ENCODE results near the gene FAM25A. TPM values are rescaled to one million over a fixed set of nuclear protein-coding genes. Genes with fewer than 3 reads are reported as not detected.

FAM25A gene
- total RNA-seq, 1 experiment from 2014 or later: 2.7 TPM

- TF ChIP-seq, protein P1, sequence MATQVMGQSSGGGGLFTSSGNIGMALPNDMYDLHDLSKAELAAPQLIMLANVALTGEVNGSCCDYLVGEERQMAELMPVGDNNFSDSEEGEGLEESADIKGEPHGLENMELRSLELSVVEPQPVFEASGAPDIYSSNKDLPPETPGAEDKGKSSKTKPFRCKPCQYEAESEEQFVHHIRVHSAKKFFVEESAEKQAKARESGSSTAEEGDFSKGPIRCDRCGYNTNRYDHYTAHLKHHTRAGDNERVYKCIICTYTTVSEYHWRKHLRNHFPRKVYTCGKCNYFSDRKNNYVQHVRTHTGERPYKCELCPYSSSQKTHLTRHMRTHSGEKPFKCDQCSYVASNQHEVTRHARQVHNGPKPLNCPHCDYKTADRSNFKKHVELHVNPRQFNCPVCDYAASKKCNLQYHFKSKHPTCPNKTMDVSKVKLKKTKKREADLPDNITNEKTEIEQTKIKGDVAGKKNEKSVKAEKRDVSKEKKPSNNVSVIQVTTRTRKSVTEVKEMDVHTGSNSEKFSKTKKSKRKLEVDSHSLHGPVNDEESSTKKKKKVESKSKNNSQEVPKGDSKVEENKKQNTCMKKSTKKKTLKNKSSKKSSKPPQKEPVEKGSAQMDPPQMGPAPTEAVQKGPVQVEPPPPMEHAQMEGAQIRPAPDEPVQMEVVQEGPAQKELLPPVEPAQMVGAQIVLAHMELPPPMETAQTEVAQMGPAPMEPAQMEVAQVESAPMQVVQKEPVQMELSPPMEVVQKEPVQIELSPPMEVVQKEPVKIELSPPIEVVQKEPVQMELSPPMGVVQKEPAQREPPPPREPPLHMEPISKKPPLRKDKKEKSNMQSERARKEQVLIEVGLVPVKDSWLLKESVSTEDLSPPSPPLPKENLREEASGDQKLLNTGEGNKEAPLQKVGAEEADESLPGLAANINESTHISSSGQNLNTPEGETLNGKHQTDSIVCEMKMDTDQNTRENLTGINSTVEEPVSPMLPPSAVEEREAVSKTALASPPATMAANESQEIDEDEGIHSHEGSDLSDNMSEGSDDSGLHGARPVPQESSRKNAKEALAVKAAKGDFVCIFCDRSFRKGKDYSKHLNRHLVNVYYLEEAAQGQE (IDR thresholded peaks at IDR 0.05; ENCODE audit: low read depth): no peak
- TF ChIP-seq CEBPB (IDR thresholded peaks at IDR 0.05; ENCODE audit: low read depth): no peak
- no peak for TF ChIP-seq ZFX (IDR thresholded peaks at IDR 0.05)
- TF ChIP-seq EZH2phosphoT487 (IDR thresholded peaks at IDR 0.05; ENCODE audit: borderline replicate concordance): no peak
Measured at GRCh38 chr10:87053111-87053510, 33.0 kb downstream of the FAM25A start (continued).

DNA sequence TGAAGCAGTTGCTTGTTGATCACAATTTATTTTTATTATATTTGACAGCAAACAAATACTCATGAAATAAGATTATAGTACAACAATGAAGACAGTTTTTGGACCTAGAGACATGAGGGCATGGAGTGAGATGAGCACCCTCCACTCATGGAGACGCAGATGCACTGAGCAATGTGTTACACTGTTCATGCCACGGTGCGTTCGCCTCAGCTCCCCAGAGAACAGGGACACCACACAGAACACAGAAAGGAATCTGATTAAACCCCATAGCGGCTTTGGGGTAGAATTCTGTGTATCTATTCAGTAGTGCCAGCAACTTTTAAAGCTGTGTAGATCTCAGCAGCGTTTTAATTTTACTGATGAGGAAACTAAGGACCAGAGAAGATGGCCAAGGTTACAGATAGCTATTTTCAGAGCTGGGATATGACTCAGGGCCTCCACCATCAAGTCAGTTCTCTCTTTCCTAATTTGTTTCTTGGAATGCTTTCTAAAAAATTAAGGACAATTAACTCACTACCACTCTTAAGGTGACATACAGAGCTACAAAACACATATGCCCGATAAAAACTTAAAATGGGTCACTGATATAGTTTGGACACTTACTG, 33.6 kb downstream of the FAM25A start:
- no peak overlapping the region for H2AFZ ChIP-seq (ENCODE audit: low read depth, low read length, poor library complexity, severe bottlenecking)
- H3K4me3 ChIP-seq (replicated peaks in 1 of 2; ENCODE audit: low read depth in 1 of 2, low read length in 2 of 2): no peak overlapping the region
- intact Hi-C loops (cut with micrococcal nuclease): no loop called here
- no peaks in the 10 kb centered on the region for H3K27me3 ChIP-seq (ENCODE audit: insufficient read depth, low read length)
- BruUV-seq (replicated peaks): no TSS peak
- H3K27ac ChIP-seq (ENCODE audit: low read depth, low read length): no peak overlapping the region
- no peak overlapping the region for H3K9ac ChIP-seq (ENCODE audit: low read length)
- no peak for TF ChIP-seq TCF7L2 (IDR thresholded peaks at IDR 0.05; ENCODE audit: borderline replicate concordance, extremely low read depth, insufficient read depth, insufficient read length)
- DNase-seq (ENCODE audit: low read depth, low spot score) (no peak), ATAC-seq (no peak)
- ChIA-PET RAD21 (ENCODE audit: low non-redundant PET in 1 of 2, low total read pairs in 2 of 2, uncharacterized antibody in 2 of 2, unreplicated experiment in 2 of 2) (no interaction called here), CTCF (no interaction called here), POLR2A (no interaction called here)
- no peak overlapping the region for H3K4me2 ChIP-seq (ENCODE audit: low read length)
- H3K79me2 ChIP-seq (ENCODE audit: insufficient read depth, low read length): no peaks in the 10 kb centered on the region
- H3K4me1 ChIP-seq (ENCODE audit: control insufficient read depth in 1 of 2, insufficient read depth in 2 of 2, low read length in 2 of 2): no peaks in the 10 kb centered on the region
- H4K20me1 ChIP-seq (ENCODE audit: insufficient read depth): no peaks in the 10 kb centered on the region
- H3K9me2 ChIP-seq (ENCODE audit: insufficient read depth): no peaks in the 10 kb centered on the region
- peaks cover 26 to 40% of the 10 kb centered on the region in 2 experiments for H3K36me3 ChIP-seq (ENCODE audit: control insufficient read depth in 1 of 2, insufficient read depth in 2 of 2, low read length in 2 of 2)
- H3K9me3 ChIP-seq (ENCODE audit: control insufficient read depth in 1 of 2, insufficient read depth in 1 of 2, low read depth in 1 of 2, low read length in 2 of 2): no peaks in the 10 kb centered on the region

Data from HCT116 (cell line).